ENCODE measurements around the gene ANKRD11.

- no peak for TF ChIP-seq CTCF (IDR thresholded peaks at IDR 0.05)
- no peak for TF ChIP-seq ZFX (IDR thresholded peaks at IDR 0.05; ENCODE audit: borderline replicate concordance)
Observed at GRCh38 chr16:89334988-89335802, 155.2 kb downstream of the ANKRD11 start.

Data from 22Rv1 (cell line).